SU-DHL-6 (cell line): Measurements from ENCODE around the gene FCRL5.

ENCODE experiments used
- CTCF ChIP-seq: fragments of 200-600 bp; sonication (generic); IDR thresholded peaks from one replicate; pipeline ENCODE4 v1.5.1; 2017; ENCODE audit warnings: antibody characterized with exemption, mild to moderate bottlenecking, low read length, moderate library complexity; ENCODE audit not compliant: insufficient read depth, poor library complexity, severe bottlenecking
- EZH2phosphoT487 ChIP-seq: fragments of 200-600 bp; sonication (generic), shearing (Covaris generic); conservative IDR thresholded peaks from 2 replicates; pipeline ENCODE4 v1.6.1; 2018; ENCODE audit warnings: mild to moderate bottlenecking, antibody characterized with exemption, low read length, moderate library complexity, mixed read lengths

DNA sequence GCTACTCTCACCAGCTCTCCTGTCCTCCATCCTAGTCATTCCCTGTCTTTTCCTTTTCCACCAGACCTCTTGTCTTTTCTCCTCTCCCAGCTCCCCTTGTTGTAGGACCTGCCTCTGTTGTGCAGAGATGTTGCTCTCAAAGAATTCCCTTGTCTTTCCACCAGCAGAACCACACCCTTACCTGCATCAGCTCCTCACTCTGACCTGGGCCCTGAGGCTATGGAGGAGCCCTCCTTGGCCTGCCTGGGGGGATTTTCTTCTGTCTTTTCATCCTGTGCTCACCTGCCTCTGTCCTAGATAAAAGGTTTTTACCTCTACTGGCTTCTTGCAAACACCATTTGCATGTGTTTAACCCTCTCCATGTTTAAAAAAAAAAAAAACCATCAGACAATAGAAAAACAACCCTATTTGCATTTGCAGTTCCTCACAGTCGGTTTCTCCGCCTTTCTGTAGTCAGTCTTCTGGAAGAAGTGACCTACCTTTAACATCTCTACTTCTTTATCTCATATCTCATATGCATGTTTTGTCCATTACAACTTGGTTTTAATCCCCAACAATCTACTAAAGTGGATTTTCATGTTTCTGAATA lies 12.1 kb downstream of the FCRL5 start:
- TF ChIP-seq CTCF (no peak), EZH2phosphoT487 (no peak)
